H1 (cell line): ENCODE results near the gene MFRP. TPM values are rescaled to one million over a fixed set of nuclear protein-coding genes. Genes with fewer than 3 reads are reported as not detected.
A peak's percentile ranks its signal among the peaks of the same experiment; 100 is the strongest.

Experiments used
- CTCF ChIA-PET: fragments of 300-600 bp; sonication (Branson Sonifier 250); formaldehyde crosslinking; loops from one replicate; lab custom pipeline; 2021; ENCODE audit not compliant: partially characterized antibody; lab: Charles Lee
- POLR2A ChIA-PET: fragments of 300-600 bp; sonication (Branson Sonifier 250); formaldehyde crosslinking; loops from one replicate; lab custom pipeline; 2021; ENCODE audit warnings: inconsistent platforms; ENCODE audit not compliant: partially characterized antibody; lab: Charles Lee
- DNase-seq, 2 experiments: peaks; one replicate each; pipeline versions ENCODE4 v3.0.0 to v3.0.0-alpha.2; 2010 to 2022; ENCODE audit warnings: low spot score in 2 of 2, low read depth in 1 of 2, mixed read lengths in 1 of 2
- FAIRE-seq: peaks from 2 replicates; lab custom pipeline; 2011; peaks lifted over from hg19 to GRCh38; lab: Jason Lieb, UNC
- H2AFZ ChIP-seq: 2 replicates; pipeline ENCODE4 v1.8.1; 2012; ENCODE audit warnings: low read length, inconsistent platforms
- H2AK5ac ChIP-seq: 2 replicates; pipeline ENCODE4 v1.6.1; 2013; ENCODE audit warnings: low read depth, low read length
- H2BK120ac ChIP-seq: replicated peaks from 2 replicates; pipeline ENCODE3; 2013; ENCODE audit warnings: low read depth, low read length, inconsistent platforms
- H2BK12ac ChIP-seq: 2 replicates; pipeline ENCODE4 v1.6.1; 2013; ENCODE audit warnings: low read depth, low read length
- H2BK15ac ChIP-seq: 2 replicates; pipeline ENCODE4 v1.6.1; 2013; ENCODE audit warnings: low read length
- H2BK20ac ChIP-seq: 2 replicates; pipeline ENCODE4 v1.6.1; 2013; ENCODE audit warnings: low read length
- H2BK5ac ChIP-seq: 2 replicates; pipeline ENCODE4 v1.6.1; 2013; ENCODE audit warnings: low read depth, low read length
- H3K14ac ChIP-seq: 2 replicates; pipeline ENCODE4 v1.6.1; 2013; ENCODE audit warnings: inconsistent platforms; ENCODE audit not compliant: insufficient read length
- H3K18ac ChIP-seq: 2 replicates; pipeline ENCODE4 v1.6.1; 2013; ENCODE audit warnings: low read length; ENCODE audit errors: extremely low read depth
- H3K23ac ChIP-seq: 2 replicates; pipeline ENCODE4 v1.6.1; 2013; ENCODE audit warnings: inconsistent platforms; ENCODE audit not compliant: insufficient read length
- H3K23me2 ChIP-seq: 2 replicates; pipeline ENCODE4 v1.6.1; 2013; ENCODE audit warnings: low read depth, low read length
- H3K27ac ChIP-seq: 2 replicates; pipeline ENCODE4 v1.6.1; 2011; ENCODE audit warnings: low read depth, low read length, inconsistent platforms
- H3K27me3 ChIP-seq, 4 experiments: replicated peaks in 1 of 4; 1 replicate in 1 of 4; 2 replicates in 3 of 4; pipeline versions ENCODE4 v1.6.1 to v1.8.1; 2011 to 2013; ENCODE audit warnings: low read length in 3 of 4, mild to moderate bottlenecking in 3 of 4, inconsistent platforms in 2 of 4, mixed read lengths in 2 of 4, moderate library complexity in 1 of 4; ENCODE audit not compliant: control insufficient read depth in 3 of 4, insufficient read depth in 3 of 4; ENCODE audit errors: extremely low read depth in 1 of 4
- H3K36me3 ChIP-seq, 4 experiments: 2 replicates each; pipeline versions ENCODE4 v1.6.1 to v1.8.1; 2011 to 2013; ENCODE audit warnings: mild to moderate bottlenecking in 4 of 4, low read length in 3 of 4, moderate library complexity in 2 of 4, control low read depth in 1 of 4, inconsistent platforms in 1 of 4; ENCODE audit not compliant: insufficient read depth in 4 of 4, control insufficient read depth in 2 of 4
- H3K4ac ChIP-seq: replicated peaks from 2 replicates; pipeline ENCODE3; 2013; ENCODE audit warnings: low read length, low read depth, mixed read lengths, inconsistent platforms; ENCODE audit not compliant: insufficient read length
- H3K4me1 ChIP-seq, 4 experiments: replicated peaks in 1 of 4; 1 replicate in 1 of 4; 2 replicates in 3 of 4; pipeline versions ENCODE4 v1.6.1 to v1.8.1; 2011 to 2013; ENCODE audit warnings: low read length in 3 of 4, inconsistent platforms in 2 of 4, mixed read lengths in 1 of 4; ENCODE audit not compliant: insufficient read depth in 4 of 4, control insufficient read depth in 3 of 4
- H3K4me2 ChIP-seq, 2 experiments: 2 replicates each; pipeline versions ENCODE4 v1.6.1 to v1.8.1; 2011 to 2013; ENCODE audit warnings: low read depth in 2 of 2, low read length in 2 of 2, control low read depth in 1 of 2, inconsistent platforms in 1 of 2, mild to moderate bottlenecking in 1 of 2; ENCODE audit not compliant: insufficient read depth in 1 of 2
- H3K4me3 ChIP-seq, 4 experiments: fragments of 200-600, 300-600 bp in 1 of 4; sonication (generic), shearing (Covaris generic), sonication (Bioruptor Twin) in 1 of 4; 2 replicates each; pipeline versions ENCODE4 v1.5.1 to v1.8.1; 2011 to 2016; ENCODE audit warnings: low read length in 4 of 4, low read depth in 3 of 4, control low read depth in 2 of 4, inconsistent platforms in 2 of 4, mild to moderate bottlenecking in 2 of 4, mixed read lengths in 1 of 4, moderate library complexity in 1 of 4; ENCODE audit not compliant: insufficient read depth in 2 of 4; ENCODE audit errors: extremely low read depth in 1 of 4
- H3K56ac ChIP-seq: replicated peaks from 2 replicates; pipeline ENCODE3; 2013; ENCODE audit warnings: low read depth, mild to moderate bottlenecking, mixed read lengths, low read length, inconsistent platforms; ENCODE audit not compliant: insufficient read length
- H3K79me1 ChIP-seq: 2 replicates; pipeline ENCODE4 v1.6.1; 2013; ENCODE audit warnings: low read depth, low read length, control low read depth
- H3K79me2 ChIP-seq, 2 experiments: 2 replicates each; pipeline versions ENCODE4 v1.6.1 to v1.8.1; 2012 to 2013; ENCODE audit warnings: low read length in 2 of 2, mild to moderate bottlenecking in 2 of 2, inconsistent platforms in 1 of 2; ENCODE audit not compliant: insufficient read depth in 2 of 2, control insufficient read depth in 1 of 2
- H3K9ac ChIP-seq, 4 experiments: replicated peaks in 1 of 4; 1 replicate in 1 of 4; 2 replicates in 3 of 4; pipeline versions ENCODE4 v1.6.1 to v1.8.1; 2011 to 2013; ENCODE audit warnings: low read depth in 3 of 4, low read length in 3 of 4, control low read depth in 2 of 4, mild to moderate bottlenecking in 2 of 4, moderate library complexity in 2 of 4, inconsistent platforms in 1 of 4; ENCODE audit errors: extremely low read depth in 1 of 4
- H3K9me3 ChIP-seq, 2 experiments: 2 replicates each; pipeline versions ENCODE4 v1.6.1 to v1.8.1; 2012 to 2013; ENCODE audit warnings: mild to moderate bottlenecking in 2 of 2, moderate library complexity in 2 of 2, control low read depth in 1 of 2, inconsistent platforms in 1 of 2, low read depth in 1 of 2, low read length in 1 of 2, mixed read lengths in 1 of 2; ENCODE audit not compliant: insufficient read depth in 2 of 2
- H4K20me1 ChIP-seq, 2 experiments: replicated peaks in 1 of 2; 2 replicates each; pipeline versions ENCODE3 to v1.8.1; 2011 to 2013; ENCODE audit warnings: inconsistent platforms in 2 of 2, low read length in 2 of 2, mild to moderate bottlenecking in 1 of 2; ENCODE audit not compliant: insufficient read depth in 2 of 2, control insufficient read depth in 1 of 2
- H4K5ac ChIP-seq: 2 replicates; pipeline ENCODE4 v1.6.1; 2013; ENCODE audit warnings: low read length, low read depth, mixed read lengths, inconsistent platforms; ENCODE audit not compliant: insufficient read length
- H4K8ac ChIP-seq: 2 replicates; pipeline ENCODE4 v1.8.0; 2013; ENCODE audit warnings: mild to moderate bottlenecking, moderate library complexity, low read length, inconsistent platforms; ENCODE audit not compliant: insufficient read depth; ENCODE audit errors: extremely low read depth
- H4K91ac ChIP-seq: replicated peaks from 2 replicates; pipeline ENCODE3; 2013; ENCODE audit warnings: low read length, mixed read lengths, inconsistent platforms; ENCODE audit not compliant: insufficient read length
- BRCA1 ChIP-seq: IDR thresholded peaks from 2 replicates; pipeline ENCODE4 v1.6.1; 2012; ENCODE audit warnings: low read depth, low read length, improper control_type of control experiment
- CREB1 ChIP-seq: IDR thresholded peaks from 2 replicates; pipeline ENCODE4 v1.6.1; 2012; ENCODE audit warnings: inconsistent platforms
- FOSL1 ChIP-seq: IDR thresholded peaks from 2 replicates; pipeline ENCODE4 v1.6.1; 2011; ENCODE audit warnings: mild to moderate bottlenecking, low read depth, low read length, moderate library complexity; ENCODE audit not compliant: insufficient read depth
- GABPA ChIP-seq: IDR thresholded peaks from 2 replicates; pipeline ENCODE4 v1.6.1; 2011; ENCODE audit warnings: mild to moderate bottlenecking, low read length, moderate library complexity, borderline replicate concordance; ENCODE audit not compliant: insufficient read depth
- HDAC6 ChIP-seq: IDR thresholded peaks from one replicate; pipeline ENCODE4 v1.7.1; 2012; ENCODE audit warnings: low read depth, mild to moderate bottlenecking, inconsistent platforms, low read length, moderate library complexity
- JUN ChIP-seq: IDR thresholded peaks from 2 replicates; pipeline ENCODE4 v1.6.1; 2011; ENCODE audit warnings: low read depth, mild to moderate bottlenecking, improper control_type of control experiment, low read length
- KDM4A ChIP-seq: IDR thresholded peaks from one replicate; pipeline ENCODE4 v1.7.1; 2012; ENCODE audit warnings: low read depth, mild to moderate bottlenecking, moderate library complexity, low read length, inconsistent platforms; ENCODE audit not compliant: severe bottlenecking
- KDM5A ChIP-seq: fragments of 200-600 bp; IDR thresholded peaks from 2 replicates; pipeline ENCODE4 v1.7.1; 2012; ENCODE audit warnings: mild to moderate bottlenecking, low read length, inconsistent platforms, mixed read lengths
- RNF2 ChIP-seq: fragments of 200-900, 300-1000 bp; sonication (generic); IDR thresholded peaks from 2 replicates; pipeline ENCODE4 v1.7.1; 2016; ENCODE audit warnings: borderline replicate concordance, low read depth, mild to moderate bottlenecking, antibody characterized with exemption, low read length; ENCODE audit not compliant: poor library complexity, severe bottlenecking; ENCODE audit errors: missing control alignments
- SP2 ChIP-seq: IDR thresholded peaks from 2 replicates; pipeline ENCODE4 v1.6.1; 2012; ENCODE audit warnings: mild to moderate bottlenecking, low read length, inconsistent platforms
- TBP ChIP-seq: IDR thresholded peaks from 2 replicates; pipeline ENCODE4 v1.6.1; 2011; ENCODE audit warnings: low read depth, low read length, improper control_type of control experiment
- TCF12 ChIP-seq: IDR thresholded peaks from 2 replicates; pipeline ENCODE4 v1.6.1; 2011; ENCODE audit warnings: low read depth, mild to moderate bottlenecking, low read length
- YY1 ChIP-seq: IDR thresholded peaks from 2 replicates; pipeline ENCODE4 v1.6.1; 2011; ENCODE audit warnings: low read depth, mild to moderate bottlenecking, low read length
- WGBS, 2 experiments: shearing (Covaris generic) in 1 of 2; methylation state at CpG; one replicate each; pipeline versions ENCODE4 v1.1.6 to v1.1.7; 2013 to 2015; ENCODE audit warnings: low lambda C conversion rate in 2 of 2, mixed read lengths in 2 of 2, inconsistent platforms in 1 of 2, low coverage in 1 of 2, missing lambda C conversion rate in 1 of 2; ENCODE audit not compliant: insufficient replicate concordance in 2 of 2, insufficient coverage in 1 of 2, insufficient read length in 1 of 2; ENCODE audit errors: extremely low coverage in 1 of 2, missing lambda C conversion rate in 1 of 2; 5-methylcytosine and 5-hydroxymethylcytosine counted together
- polyA plus RNA-seq, 7 experiments: library from polyadenylated mRNA; depleted of rRNA in 3 of 7; stranded (reverse) in 5 of 7; unstranded in 2 of 7; fragments of >200 nt in 5 of 7; fragments of 200-250 nt in 2 of 7; gene quantifications; 1 replicate in 5 of 7; 2 replicates in 1 of 7; 4 replicates in 1 of 7; pipeline versions ENCODE4 v1.2.1 to v1.2.3, GENCODE V29; 2011 to 2013; ENCODE audit warnings: missing spikeins in 2 of 7, mixed read lengths in 2 of 7
- total RNA-seq: library from RNA; stranded (reverse); fragmentation: NEBNext Ultra II Directional; extraction: Animal tissue kit (Norgen Biotek cat#: 25700); gene quantifications from 2 replicates; pipeline ENCODE4 v1.2.1, GENCODE V29; 2021

The MFRP gene
- total and polyA plus RNA-seq, 2 of the 8 experiments (the other 6 are each of a cell fraction or from before 2014, with no cell fraction given): 0.02 TPM; not detected in 1

GRCh38 chr11:119376197-119376847 is 29.8 kb upstream of the MFRP start:
- Histone ChIP-seq H3K23ac (no peak overlapping the region), H3K36me3 (no peaks in the 10 kb centered on the region), H2AK5ac (no peak overlapping the region), H4K91ac (peak overlapping the region; percentile 52), H2BK5ac (peak overlapping the region; percentile 68), H2BK15ac (no peak overlapping the region), H3K4me2 (no peak overlapping the region), H3K14ac (no peak overlapping the region), H3K9ac (no peak overlapping the region), H3K79me2 (no peaks in the 10 kb centered on the region), H3K4me1 (peaks cover 9 to 62% (median 46%) of the 10 kb centered on the region in 4 experiments), H2BK20ac (peak overlapping the region; percentile 9; the same call in 1 of the 2 replicates), H3K4me3 (no peak overlapping the region), H3K56ac (no peak overlapping the region), H3K27me3 (peaks cover 0 to 12% (median 10%) of the 10 kb centered on the region in 4 experiments; a peak in 6 of 7 replicates), H4K20me1 (peaks cover 0 to 5% of the 10 kb centered on the region in 2 experiments), H3K79me1 (no peaks in the 10 kb centered on the region), H3K9me3 (no peaks in the 10 kb centered on the region), H3K27ac (0 out of 2 replicates have a peak overlapping the region, but pooled peaks have one; percentile 11), H3K4ac (peak overlapping the region; percentile 51), H3K23me2 (peaks cover 12% of the 10 kb centered on the region), H2AFZ (no peak overlapping the region), H2BK120ac (peak overlapping the region; percentile 77), H2BK12ac (peak overlapping the region; percentile 80; the same call in 1 of the 2 replicates), H4K5ac (peak overlapping the region; percentile 48), H3K18ac (peak overlapping the region; percentile 48), H4K8ac (no peak overlapping the region; the same call in 1 of the 2 replicates)
- 85% methylated on average over 11 of the region's 11 CpGs; no CpG with 5 or more reads in 1 of the 2 experiments for WGBS, 2 experiments
- DNase-seq (no peak), FAIRE-seq (no peak)
- ChIA-PET CTCF (interaction anchor here (0.6 to 26.3 kb wide), 15 partner anchors 8 to 868 kb away, joined by 3 to 474 read pairs (median 10); partner anchors contain the start of genes C1QTNF5, MFRP, RNF26 and USP2), POLR2A (interaction anchor here (0.8 to 6.6 kb wide), 8 partner anchors 9 to 281 kb away, joined by 3 to 32 read pairs (median 3); partner anchors contain the start of gene DPAGT1)
- TF ChIP-seq HDAC6 (no peak), FOSL1 (no peak), GABPA (no peak), RNF2 (no peak), SP2 (no peak), YY1 (no peak), TBP (no peak), KDM4A (no peak), CREB1 (no peak), TCF12 (no peak), KDM5A (no peak), BRCA1 (no peak), JUN (no peak)
